Inferior parietal cortex (tissue), 1 donor: Measurements from ENCODE around the gene LEF1.

Source experiments
- DNase-seq: peaks from one replicate; pipeline ENCODE4 v3.0.0-alpha.2; 2016; ENCODE audit errors: extremely low spot score

The LEF1 gene

DNA sequence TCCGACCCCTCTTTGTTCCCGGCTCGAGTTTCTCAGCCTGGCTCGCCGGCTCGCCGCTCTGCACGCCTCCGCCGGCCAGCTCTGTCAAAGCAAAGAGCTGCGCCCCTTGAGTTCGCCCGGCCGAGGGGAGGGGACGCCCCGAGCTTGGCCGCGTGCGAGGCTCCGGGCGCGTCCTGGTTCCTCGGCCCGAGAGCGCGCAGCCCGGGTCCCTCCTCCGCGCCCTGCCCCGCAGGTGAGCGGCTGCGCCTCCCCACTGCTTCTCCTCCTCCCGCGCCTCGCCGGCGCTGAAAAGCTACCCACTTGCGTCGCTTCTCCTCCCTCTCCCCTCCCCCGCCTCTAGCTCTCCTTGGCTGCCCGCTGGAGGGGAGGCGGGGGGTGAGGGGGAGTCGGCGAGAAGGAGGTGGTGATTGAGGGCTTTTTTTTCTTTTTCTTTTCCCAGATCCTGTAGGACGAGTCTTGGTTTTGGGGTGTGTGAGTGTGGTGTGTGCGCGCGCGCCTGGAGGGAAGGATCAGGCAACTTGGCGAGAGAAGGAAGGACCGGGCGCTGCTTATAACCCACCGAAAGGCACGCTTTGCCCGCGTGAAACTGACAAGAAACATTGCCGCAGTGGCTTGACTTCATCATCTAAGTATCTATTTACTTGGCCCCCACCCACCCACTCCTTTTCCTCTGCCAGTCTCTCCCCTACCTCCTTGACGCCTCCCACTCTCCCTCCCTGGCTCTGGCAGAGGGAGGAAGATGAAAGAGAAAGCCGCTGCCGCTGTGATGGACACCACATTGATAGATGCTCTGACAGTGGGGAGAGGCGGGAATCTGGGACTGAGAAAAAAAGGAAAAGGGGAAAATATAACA is at the start of gene LEF1:
Gene LEF1, minus strand, starts transcription at position 262 of the 853 bp plus-strand sequence. CDS start 1,165 bp downstream, outside the sequence.
- DNase-seq, result no peak

DNA sequence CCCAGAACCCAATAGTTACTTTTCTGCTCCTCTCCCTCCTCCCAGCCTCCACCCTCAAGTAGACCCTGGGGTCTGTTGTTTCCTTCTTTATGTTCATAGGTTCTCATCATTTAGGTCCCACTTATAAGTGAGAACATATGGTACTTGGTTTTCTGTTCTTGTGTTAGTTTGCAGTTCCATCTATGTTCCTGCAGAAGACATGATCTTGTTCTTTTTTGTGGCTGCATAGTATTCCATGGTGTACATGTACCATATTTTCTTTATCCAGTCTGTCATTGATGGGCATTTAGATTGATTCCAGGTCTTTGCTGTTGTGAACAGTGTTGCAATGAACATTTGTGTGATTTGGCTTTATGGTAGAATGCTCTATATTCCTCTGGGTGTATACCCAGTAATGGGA is 47.8 kb upstream of the LEF1 start:
- no peak for DNase-seq

DNA sequence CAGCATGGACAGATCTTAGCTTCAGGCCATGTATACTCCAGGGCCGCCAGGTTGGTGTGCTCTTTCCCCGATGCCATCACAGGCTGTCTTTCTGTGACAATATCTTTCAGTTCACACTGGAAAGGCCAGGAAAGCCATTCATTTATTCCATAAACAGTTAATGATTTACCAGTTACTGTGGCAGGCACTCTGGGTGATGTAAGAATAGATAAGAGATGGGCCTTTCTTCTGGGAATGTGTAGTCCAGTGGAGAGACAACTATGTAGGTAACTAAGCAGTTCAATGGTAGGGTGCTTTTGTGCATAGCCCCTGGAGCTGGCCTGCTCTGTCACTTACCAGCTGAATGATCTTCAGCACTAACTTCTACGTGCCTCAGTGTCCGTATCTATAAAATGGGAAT is 46.3 kb upstream of the LEF1 start:
- no peak for DNase-seq

DNA sequence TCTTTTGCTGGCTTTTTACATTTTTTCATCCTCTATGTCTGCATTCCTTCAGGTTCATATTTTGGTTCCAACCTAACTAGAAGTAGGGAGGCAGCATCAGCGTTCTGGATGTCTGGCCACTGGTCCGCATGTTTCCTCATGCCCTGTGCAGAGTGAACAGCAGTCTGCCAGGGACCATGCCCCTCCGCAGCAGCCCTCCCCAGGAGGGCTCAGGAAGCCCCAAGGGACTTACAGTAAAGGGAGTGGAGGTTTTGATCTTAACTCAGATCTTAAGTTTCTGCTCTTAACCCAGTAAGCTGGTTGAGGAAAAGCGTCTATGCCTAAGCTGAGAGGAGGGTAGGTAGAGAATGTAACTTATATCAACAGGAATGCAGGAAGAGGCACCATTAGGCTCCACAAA is 45.0 kb upstream of the LEF1 start:
- DNase-seq, result no peak

DNA sequence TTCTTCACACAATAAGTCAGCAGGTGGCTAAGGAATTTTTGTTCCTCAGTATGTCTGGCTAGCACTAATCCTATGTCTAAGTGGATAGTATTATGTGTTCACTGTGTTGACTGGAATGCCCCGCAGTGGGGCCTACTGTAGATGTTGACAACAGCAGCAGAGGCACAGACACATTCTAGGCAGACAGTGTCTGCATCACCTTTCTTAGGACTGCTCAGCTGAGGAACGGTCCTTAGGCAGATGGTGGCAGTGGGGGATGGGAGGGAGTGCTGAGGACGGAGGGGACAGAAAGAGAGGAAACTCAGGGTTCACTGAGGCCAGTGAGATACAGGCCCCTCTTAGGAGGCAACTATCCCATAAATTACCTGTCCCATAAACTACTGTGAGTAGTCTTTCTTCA is 44.6 kb upstream of the LEF1 start:
- no peak for DNase-seq

DNA sequence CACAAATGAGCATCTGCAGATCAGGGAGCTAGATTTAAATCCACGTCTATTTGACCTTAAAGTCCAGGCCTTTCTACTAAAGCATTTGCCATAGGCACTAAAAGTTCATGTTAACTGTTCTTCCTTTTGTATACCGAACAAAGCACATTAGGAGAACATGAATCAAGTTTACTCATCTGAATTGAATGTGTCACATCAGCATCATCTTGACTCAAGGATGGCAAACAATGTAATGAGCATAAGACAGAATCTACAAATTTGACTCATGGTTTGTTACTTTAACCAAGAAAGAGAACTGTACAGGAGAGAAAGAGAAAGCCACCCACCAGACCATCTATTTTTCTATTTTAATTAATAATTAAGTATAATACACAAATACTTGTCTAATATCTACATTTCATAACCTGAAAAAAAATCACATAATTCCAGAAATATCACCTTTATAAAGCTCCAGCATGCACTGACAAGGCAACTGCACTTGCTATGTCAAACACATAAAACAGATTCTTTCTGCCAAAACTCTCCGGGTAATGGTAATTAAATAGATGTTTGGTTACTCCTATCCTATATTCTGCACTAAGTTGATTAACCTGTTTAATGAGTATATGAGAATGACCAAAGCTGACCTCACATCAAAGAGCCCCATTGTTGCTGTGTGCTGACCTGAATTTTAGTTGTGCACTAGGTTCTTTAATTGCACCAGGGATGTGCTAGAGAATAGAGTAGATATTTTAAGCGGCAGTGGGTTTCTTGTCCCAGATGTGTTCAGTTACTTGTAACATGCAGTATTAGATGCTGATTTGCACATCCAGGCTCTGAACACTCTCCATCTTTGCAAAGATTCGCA is 42.5 kb upstream of the LEF1 start:
- DNase-seq, result no peak

DNA sequence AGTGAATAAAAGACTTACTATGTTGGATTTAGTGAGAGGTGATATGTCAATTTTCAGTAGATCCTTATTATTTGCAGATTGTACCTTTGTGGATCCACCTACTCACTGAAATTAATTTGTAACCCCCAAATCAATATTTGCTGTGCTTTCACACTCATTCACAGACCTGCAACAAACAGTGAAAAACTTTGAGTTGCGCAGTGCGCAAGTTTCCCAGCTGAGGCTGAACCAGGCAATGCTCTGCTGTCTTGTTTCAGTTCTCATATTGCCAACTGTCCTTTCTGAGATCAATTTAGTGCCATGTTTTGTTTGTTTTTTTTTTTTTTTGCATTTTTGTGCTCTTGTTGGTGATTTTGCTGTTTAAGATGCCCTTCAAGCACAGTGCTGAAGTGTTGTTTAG is 40.8 kb upstream of the LEF1 start:
- no peak for DNase-seq

DNA sequence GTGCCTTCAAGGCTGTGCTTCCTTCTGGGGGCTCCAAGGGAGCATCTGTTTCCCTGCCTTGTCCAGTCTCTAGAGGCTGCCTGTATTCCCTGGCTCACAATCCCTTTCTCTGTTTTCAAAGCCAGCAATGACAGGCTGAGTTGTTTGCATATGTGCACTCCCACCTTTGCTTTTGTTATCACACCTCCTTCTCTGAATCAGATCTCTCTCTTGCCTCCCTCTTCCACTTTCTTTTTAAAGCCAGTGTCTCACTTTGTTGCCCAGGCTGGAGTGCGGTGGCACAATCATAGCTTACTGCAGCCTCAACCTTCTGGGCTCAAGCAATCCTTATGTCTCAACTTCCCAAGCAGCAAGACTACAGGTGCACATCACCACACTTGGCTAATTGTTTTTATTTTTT is 37.1 kb upstream of the LEF1 start:
- DNase-seq, result no peak

DNA sequence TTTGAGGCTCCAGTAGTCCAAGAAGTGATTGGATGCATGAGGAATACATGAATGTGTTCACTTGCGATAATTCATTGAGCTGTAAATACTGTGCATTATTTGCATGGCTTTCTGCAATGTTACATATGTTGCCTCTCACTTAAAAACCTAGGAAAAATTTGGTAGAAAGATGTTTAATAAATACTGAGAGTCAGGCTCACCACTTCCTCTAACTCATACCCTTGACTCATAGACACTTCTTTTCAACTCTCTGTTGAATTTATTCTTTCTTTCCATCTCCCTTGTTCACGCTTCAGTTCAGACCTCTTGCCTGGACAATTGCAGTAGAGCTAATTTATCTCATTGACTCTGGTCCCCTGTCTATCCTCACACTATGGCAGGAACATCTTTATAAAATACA is 35.8 kb upstream of the LEF1 start:
- no peak for DNase-seq

DNA sequence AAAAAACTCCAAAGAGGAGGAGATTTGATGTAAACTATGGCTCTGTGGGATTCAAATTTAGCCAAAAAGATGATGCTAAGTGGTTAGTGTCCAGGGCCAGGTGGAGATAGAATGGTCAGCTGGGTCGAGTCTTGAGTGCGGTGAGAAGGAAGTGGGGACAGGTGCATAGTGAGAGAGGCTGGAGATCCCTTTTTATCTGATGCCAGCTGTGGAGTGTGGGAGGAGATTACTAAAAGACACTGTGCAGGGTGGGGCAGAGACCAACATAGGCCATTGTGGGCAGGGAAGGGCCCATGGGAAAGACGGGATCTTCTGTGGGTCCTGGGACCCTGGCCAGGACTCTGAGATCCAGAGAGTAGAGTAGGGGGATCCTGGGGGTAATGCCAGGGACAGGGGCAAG is 34.6 kb upstream of the LEF1 start:
- DNase-seq, result no peak

DNA sequence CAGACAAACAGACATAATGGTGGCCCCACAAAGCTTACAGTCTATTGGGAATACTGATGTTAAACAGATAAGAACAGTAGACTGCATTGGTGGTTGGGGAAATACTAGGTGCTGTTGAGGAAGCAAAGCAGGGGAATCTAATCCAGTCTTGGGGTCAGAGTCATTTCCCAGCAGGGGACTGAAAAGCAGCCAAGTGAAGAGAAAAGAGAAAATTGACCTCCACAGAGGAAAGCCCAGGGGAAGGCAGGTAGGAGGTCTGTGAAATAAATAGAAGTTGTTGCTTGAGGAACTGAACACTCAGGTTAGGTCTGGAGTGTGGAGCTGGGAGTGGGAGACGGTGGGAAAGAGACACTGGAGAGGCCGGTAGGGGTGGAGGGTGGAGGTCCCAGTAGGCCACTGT is 33.0 kb upstream of the LEF1 start:
- DNase-seq, result no peak

DNA sequence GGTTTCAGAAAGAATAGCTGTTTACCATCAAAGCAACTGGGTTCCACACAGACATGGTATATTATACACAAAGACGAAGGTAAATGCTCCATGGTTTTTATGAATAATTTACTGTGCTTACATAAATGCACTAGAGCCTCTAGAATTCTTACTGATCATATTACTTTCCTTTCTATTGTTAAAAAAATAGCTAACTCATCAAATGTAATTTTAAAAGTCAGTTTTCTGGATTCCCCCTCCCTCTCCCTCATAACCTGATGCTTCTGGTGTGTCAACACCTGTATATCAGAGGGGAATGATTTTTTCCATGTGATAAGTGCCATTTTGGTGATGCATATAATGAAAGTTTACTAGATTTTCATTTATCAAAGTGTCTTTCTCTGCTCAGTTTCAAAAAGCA is 31.1 kb upstream of the LEF1 start:
- no peak for DNase-seq

DNA sequence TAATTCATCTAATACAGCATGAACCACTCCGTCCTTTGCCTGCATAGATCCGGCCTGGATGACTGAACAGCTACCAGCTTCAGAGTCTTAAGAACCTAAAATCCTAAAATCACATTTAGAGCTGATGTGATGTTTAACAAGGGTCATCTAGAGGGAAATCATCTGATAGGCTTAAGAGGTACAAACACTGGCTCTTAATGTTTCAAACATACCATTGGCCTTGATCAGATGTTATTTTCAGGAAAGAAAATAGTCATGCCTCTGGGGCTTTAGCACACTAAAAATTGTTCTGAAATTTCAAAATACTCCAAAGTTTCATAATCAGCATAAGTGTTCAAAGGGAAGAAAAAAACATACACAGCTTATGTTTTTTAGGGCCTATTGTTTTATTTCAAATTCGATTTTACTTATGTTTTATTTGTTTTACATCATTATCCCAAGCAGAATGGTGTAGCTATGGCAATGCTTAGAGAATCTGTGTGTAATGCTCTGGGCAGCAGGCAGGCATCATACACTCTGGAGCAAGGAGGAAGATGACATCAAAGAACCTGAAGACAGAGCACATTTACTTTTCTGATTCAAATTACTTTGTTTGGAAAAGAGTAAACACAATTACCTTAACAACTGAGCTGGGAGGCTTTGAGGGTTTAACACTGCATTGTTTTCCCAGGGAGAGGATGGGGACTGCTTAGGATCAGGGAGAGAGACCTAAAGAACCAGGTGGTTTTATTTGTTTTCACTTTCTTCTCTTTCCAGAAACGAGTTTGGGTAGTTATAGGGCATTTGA is 25.3 kb upstream of the LEF1 start:
- no peak for DNase-seq

DNA sequence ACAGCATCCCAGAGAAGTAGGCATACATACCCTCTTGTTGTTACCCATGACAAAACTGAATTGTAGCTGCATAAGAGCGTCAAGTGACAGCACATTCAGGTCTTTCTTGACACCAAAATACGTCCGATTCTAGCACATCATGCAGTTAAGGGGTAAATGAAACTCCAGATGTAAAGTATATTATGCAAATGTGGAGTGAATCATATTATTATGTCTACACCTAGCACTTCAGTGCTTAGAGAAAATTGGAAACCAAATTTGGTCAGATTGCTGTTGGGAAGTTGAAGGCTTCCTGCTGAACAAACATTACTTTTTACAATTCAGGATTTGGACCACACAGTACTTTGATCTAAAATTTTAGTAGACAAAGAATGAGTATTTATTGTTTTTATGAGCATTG is 24.2 kb upstream of the LEF1 start:
- no peak for DNase-seq

DNA sequence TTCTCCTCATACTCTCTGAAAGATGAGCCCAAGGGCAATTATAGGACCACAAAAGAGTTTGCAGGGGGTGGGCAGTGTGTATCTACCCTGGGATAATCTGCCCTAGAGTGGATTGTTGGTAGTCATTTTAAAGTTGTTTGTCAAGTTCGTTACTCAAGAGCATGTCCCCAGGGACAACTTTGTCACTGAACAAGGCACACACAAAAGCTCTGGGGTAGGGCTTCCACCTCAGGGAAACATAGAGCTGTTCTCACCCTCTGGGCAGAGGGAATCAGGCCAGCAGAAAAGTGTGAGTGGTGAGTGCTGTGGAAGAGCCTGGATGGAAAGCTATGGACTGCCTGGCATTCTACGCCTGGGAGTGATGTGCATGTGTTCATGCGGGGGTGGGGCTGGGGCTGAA is 23.3 kb upstream of the LEF1 start:
- DNase-seq, result no peak

DNA sequence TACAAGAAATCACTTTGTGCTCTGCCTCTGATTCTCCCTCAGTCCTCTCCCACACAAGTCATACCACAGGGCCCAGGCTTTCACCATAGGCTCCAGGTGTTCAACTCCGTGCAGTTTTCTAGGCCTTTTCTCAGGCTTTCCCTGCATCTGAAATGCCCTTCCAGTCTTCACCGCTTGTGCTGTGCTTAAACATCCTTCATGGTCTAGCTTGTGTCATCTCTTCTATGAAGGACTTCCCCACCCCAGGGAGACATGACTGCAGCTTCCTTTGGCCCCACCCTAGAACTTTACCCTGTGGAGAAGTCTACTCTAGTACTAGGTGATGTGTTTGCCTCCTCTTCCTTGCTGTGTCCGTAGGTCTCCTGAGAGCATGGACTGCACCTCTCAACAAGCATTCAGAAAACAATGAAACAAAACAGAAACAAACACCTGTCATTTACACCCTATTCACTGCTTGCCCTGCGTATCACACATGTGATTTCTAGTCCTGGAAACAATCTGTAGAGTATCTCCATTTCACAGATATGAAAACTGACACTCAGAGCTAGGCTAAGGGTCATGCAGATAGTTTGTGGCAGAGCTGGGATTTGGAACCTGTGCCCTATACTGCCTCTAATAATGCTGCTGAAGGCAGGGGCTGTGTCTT is 22.7 kb upstream of the LEF1 start:
- no peak for DNase-seq

DNA sequence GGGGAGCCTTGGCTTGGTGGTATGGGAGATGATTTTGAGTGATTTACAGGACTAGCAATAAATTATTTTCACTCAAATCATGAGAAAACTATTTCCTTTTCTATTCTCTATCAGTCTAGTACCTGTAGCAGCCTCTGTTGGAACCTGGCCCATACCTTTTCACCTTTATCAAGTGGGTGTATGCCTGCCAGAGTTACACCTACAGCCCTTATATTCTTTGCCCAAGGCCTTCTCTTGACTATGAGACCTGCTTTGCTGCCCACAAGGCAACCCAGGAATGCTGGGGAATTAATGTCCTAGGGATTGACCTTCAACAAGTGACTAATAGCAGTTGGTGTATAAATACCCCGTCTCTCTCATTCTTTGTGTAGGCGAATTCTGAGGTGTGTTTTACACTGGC is 20.0 kb upstream of the LEF1 start:
- DNase-seq, result no peak

DNA sequence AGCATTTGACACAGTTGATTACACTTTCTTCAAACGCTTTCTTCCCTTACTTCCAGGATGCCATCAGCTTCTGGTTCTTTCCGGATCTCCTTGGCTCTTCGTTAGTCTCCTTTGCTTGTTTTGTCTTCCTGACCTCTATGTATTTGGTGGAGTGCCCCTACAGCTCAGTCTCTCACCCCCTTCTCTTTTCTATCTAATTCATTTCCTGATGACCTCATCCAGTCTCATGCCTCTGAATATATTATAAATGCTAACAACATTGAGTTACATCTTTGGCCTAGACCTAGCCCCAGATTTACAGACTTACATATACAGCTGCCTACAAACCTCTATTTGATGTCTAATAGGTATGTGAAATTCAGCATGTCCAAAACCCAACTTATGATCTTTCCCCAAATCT is 16.5 kb upstream of the LEF1 start:
- no peak for DNase-seq

DNA sequence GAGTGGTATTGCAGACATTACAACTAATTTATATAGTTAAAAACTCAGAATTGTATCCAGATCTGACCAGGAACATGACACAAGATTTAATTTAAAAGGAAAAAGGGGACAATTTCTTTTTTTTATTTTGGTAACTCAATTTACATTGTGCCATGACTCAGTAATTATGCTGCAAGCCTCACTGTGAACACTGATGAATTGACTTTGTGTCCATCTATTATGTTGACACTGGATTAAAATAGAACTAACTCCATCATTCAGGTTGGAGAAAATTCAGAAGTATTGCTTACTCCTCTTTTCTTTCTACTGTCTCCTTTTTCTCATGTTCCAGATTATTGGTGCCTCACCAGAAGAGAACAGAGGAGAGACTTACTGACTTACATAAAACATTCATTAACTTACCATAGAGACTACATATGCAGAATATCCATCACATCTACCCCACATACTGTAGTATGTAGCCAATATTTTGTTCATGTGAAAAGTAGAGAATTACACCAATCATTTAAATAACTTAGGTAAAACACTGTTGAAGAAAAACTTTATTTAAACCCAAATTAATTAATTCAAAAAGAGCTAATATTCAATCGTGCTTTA is 15.8 kb upstream of the LEF1 start:
- DNase-seq, result no peak

DNA sequence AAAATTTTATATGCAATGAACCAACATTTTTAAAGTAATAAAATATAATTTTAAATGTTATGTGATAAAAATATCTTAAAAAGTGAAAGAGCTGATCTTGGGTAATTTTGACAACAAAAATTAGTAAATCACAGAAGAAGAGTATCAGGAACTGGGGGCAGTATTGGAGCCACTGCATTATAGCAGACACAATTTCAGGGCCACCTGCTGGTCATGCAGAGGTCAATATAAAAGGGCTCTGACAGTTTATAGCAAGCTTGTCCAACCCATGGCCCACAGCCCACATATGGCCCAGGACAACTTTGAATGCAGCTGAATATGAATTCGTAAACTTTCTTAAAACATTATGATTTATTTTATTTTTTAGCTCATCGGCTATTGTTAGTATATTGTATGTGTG is 13.0 kb upstream of the LEF1 start:
- DNase-seq, result no peak

DNA sequence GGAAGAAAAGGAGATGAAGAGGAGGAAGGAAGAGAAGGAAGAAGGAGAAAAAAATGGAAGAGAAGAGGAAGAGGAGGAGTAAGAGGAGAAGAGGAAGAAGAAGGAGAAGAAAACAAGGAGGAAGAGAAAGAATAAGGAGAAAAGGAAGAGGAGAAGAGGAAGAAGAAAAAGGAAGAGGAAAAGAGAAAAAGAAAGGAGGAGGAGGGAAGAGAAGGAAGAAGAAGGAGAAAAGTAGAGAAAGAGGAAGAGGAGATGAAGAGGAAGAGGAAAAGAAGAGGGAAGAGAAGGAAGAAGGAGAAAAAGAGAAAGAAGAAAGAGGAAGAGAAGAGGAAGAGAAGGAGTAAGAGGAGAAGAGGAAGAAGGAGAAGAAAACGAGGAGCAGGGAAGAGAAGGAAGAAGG is 11.8 kb upstream of the LEF1 start:
- DNase-seq, result no peak
